ENCODE data around the gene SGMS1.
"Not testable (repeated sequence)": the region's sequence is repeated elsewhere in the genome, so short reads cannot be mapped to it uniquely, and the experiment has no call there.

SGMS1 gene

GRCh38 chr10:50556237-50557120, 67.3 kb downstream of the SGMS1 start:
- no peak for TF ChIP-seq POLR2A (IDR thresholded peaks at IDR 0.05; ENCODE audit: low read length)
- no peak for TF ChIP-seq GATA1 (IDR thresholded peaks at IDR 0.05; ENCODE audit: low read depth, low read length)
- DNase-seq: peak; percentile 40 to 45

GRCh38 chr10:50554995-50555568, 68.7 kb downstream of the SGMS1 start:
- peak; percentile 88 to 92 for DNase-seq
- TF ChIP-seq GATA1 (IDR thresholded peaks at IDR 0.05; ENCODE audit: low read depth, low read length) (no peak), POLR2A (IDR thresholded peaks at IDR 0.05; ENCODE audit: low read length) (peak; percentile 22)

- TF ChIP-seq GATA1 (IDR thresholded peaks at IDR 0.05; ENCODE audit: low read depth, low read length) (no peak), POLR2A (IDR thresholded peaks at IDR 0.05; ENCODE audit: low read length) (no peak)
- peak; percentile 56 to 77 for DNase-seq
Observed at GRCh38 chr10:50554376-50554994, 69.3 kb downstream of the SGMS1 start.

GRCh38 chr10:50552771-50553535, 70.8 kb downstream of the SGMS1 start:
- TF ChIP-seq POLR2A (IDR thresholded peaks at IDR 0.05; ENCODE audit: low read length): no peak
- no peak for TF ChIP-seq GATA1 (IDR thresholded peaks at IDR 0.05; ENCODE audit: low read depth, low read length)
- peak; percentile 73 to 78 for DNase-seq

- TF ChIP-seq GATA1 (IDR thresholded peaks at IDR 0.05; ENCODE audit: low read depth, low read length) (no peak), POLR2A (IDR thresholded peaks at IDR 0.05; ENCODE audit: low read length) (no peak)
- DNase-seq: no peak
Observed at GRCh38 chr10:50552308-50552707, 71.4 kb downstream of the SGMS1 start.

- no peak for DNase-seq
- no peak for TF ChIP-seq GATA1 (IDR thresholded peaks at IDR 0.05; ENCODE audit: low read depth, low read length)
- TF ChIP-seq POLR2A (IDR thresholded peaks at IDR 0.05; ENCODE audit: low read length): no peak
Observed at GRCh38 chr10:50551894-50552293, 71.9 kb downstream of the SGMS1 start.

GRCh38 chr10:50550291-50550839, 73.4 kb downstream of the SGMS1 start:
- TF ChIP-seq GATA1 (IDR thresholded peaks at IDR 0.05; ENCODE audit: low read depth, low read length) (peak; percentile 95), POLR2A (IDR thresholded peaks at IDR 0.05; ENCODE audit: low read length) (peak; percentile 38)
- peak; percentile 94 to 99 for DNase-seq

- not testable (repeated sequence) for DNase-seq
Observed at GRCh38 chr10:50549186-50549585, 74.6 kb downstream of the SGMS1 start.

- not testable (repeated sequence) for DNase-seq
Observed at GRCh38 chr10:50548481-50548880, 75.3 kb downstream of the SGMS1 start.

GRCh38 chr10:50546287-50546686, 77.5 kb downstream of the SGMS1 start:
- not testable (repeated sequence) for DNase-seq

GRCh38 chr10:50545846-50546245, 77.9 kb downstream of the SGMS1 start:
- DNase-seq: no peak
- TF ChIP-seq POLR2A (IDR thresholded peaks at IDR 0.05; ENCODE audit: low read length): no peak
- TF ChIP-seq GATA1 (IDR thresholded peaks at IDR 0.05; ENCODE audit: low read depth, low read length): no peak

GRCh38 chr10:50544857-50545429, 78.8 kb downstream of the SGMS1 start:
- TF ChIP-seq POLR2A (IDR thresholded peaks at IDR 0.05; ENCODE audit: low read length) (no peak), GATA1 (IDR thresholded peaks at IDR 0.05; ENCODE audit: low read depth, low read length) (no peak)
- peak; percentile 54 to 71 for DNase-seq

GRCh38 chr10:50544095-50544856, 79.5 kb downstream of the SGMS1 start:
- no peak for DNase-seq
- TF ChIP-seq POLR2A (IDR thresholded peaks at IDR 0.05; ENCODE audit: low read length) (no peak), GATA1 (IDR thresholded peaks at IDR 0.05; ENCODE audit: low read depth, low read length) (no peak)
